ENCODE measurements around the gene DNAH9.

DNA sequence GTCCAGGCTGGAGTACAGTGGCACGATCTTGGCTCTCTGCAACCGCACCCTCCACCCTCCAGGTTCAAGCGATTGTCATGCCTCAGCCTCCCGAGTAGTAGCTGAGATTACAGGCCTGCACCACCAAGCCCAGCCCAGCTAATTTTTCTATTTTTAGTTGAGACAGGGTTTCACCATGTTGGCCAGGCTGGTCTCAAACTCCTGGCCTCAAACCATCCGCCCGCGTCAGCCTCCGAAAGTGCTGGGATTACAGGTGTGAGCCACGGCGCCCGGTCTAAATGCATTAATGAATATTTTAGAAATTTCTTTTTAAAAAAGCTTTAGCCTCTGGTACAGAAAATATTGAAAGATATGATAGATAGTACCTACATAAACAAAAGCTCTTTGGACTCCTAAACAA lies 95.0 kb downstream of the DNAH9 start:
- no peak for TF ChIP-seq EZH2phosphoT487 (IDR thresholded peaks at IDR 0.05; ENCODE audit: low read depth)
- TF ChIP-seq CTCF (IDR thresholded peaks at IDR 0.05; ENCODE audit: low read depth, low read length): no peak

All from OCI-LY3 (cell line).